A172 (cell line): ENCODE data around the gene NFKBIA. TPM values are rescaled to one million over a fixed set of nuclear protein-coding genes. Genes with fewer than 3 reads are reported as not detected.
"Not testable (repeated sequence)": the region's sequence is repeated elsewhere in the genome, so short reads cannot be mapped to it uniquely, and the experiment has no call there.

Experiments used
- DNase-seq: peaks from one replicate; pipeline ENCODE4 v3.0.0-alpha.2; 2015; ENCODE audit warnings: low spot score
- total RNA-seq: library from RNA; depleted of rRNA; stranded (reverse); fragments of >200 nt; shearing (Covaris generic); gene quantifications from 2 replicates; pipeline ENCODE4 v1.2.3, GENCODE V29; 2014

Gene NFKBIA
- total RNA-seq, 1 experiment from 2014 or later, result 58.1 TPM

DNA sequence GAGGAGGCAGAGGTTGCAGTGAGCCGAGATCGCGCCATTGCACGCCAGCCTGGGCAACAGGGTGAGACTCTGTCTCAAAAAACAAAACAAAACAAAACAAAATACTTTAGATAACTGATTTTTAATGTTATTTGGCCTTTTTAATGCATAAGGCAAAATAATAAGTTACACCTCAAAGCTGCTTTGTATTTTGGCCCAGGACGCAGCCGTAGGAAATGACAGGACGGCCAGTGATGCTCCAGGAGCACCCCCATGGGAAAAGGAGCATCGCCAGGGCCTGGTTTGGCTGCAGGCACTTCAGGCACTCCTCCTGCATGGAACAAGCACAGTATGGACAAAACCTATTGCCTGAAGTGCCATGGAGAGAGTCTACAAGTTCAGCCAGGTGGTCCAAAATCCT, 3.5 kb upstream of the NFKBIA start:
- no peak for DNase-seq

DNA sequence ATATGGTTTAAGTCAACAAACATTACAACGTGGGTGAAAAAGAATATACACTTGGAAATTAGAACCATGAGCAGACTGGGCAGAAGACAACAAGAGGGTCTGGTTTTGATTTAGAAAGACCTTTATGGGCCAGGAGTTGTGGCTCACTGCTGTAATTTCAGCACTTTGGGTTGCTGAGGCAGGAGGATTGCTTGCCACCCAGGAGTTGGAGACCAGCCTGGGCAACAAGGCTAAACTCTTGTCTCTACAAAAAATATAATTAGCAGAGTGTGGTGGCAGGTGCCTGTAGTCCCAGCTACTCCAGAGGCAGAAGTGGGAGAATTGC, 2.7 kb upstream of the NFKBIA start:
- no peak for DNase-seq

DNA sequence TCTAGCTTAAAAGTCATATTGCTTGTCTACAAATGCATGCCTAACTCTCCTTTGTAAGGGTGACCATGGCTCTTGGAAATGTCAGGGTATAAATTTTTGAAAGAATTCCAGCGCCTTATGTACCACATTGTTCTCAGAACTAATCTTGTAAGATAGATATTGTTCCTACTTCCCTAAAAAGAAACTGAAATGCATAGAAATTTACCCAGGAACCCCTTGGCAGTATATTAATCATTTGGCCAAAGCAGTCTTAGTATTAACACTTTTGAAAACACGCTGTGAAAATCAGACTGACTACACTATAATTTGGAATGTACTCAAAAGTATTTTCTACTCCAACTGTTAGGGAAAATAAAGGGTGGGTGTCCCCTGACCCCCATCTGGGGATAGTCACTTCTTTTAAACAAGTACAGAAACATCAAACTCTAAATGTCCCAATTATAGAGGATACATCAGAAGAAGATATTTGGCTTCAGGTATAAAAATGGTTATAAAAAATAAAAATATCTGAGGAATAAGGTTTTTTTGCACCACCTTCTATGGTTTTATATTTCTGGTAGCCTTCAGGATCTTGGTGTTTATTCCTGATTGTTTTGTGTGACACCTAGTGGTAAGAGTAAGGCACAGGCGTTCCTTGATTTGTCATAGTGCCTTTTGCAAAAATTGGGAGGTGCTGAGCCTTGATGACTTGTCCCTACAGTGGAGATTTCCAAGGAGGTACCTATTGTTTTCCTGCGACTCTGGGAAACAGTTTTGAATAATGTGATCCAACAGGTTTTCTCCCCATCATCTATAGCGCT, 2.2 kb upstream of the NFKBIA start:
- peak; percentile 49 for DNase-seq

DNA sequence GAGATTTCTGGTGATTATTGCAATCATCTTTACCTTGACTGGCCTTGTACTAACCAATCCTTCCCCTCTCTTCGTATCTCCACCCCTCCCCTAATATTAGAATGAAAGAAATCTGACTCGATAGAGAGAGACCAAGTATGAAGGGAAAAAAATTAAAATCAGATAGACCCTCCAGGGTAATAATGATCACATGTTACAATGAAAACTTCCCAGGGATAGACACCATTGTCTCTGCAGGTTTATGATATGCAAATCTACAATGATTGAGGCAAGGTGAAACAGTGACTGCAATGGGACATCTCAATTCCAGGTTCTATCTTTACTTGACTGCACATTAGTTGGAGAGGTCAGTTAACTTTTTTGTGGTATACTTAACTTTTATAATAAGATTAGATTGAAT, 1.5 kb upstream of the NFKBIA start:
- DNase-seq, result no peak

DNA sequence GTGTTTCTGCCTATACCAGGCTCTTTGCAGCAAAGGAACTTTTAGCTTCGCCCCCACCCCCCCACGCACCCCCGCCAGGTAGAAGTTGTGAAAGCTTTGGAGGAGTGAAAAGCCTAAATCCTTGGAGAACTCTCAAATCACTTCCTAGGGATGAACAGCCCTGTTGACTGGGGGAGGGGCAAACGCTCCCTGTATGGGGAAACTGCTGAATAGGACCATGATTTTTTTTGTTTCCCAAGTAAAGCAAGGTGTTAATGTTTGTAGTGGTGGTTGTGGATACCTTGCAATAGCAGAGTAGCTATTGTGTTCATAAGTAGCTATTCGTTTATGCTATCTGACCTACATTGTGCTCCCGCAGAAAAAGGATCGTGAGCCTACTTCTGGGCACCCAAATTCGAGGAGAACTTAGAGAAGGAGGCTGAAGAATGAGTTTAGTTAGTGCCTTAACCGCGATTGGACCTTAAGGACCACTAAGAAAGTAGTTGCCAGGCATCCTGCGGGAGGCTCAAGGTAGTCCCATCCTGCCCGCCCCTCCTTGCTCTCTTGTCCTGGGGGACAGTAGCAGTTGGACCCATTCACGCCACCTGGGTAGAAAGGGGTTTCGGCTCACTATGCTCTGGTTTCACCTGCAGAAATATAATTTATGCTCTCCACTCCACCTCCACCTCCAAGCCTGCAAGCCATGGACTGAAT, 901 bp upstream of the NFKBIA start:
- DNase-seq, result no peak

DNA sequence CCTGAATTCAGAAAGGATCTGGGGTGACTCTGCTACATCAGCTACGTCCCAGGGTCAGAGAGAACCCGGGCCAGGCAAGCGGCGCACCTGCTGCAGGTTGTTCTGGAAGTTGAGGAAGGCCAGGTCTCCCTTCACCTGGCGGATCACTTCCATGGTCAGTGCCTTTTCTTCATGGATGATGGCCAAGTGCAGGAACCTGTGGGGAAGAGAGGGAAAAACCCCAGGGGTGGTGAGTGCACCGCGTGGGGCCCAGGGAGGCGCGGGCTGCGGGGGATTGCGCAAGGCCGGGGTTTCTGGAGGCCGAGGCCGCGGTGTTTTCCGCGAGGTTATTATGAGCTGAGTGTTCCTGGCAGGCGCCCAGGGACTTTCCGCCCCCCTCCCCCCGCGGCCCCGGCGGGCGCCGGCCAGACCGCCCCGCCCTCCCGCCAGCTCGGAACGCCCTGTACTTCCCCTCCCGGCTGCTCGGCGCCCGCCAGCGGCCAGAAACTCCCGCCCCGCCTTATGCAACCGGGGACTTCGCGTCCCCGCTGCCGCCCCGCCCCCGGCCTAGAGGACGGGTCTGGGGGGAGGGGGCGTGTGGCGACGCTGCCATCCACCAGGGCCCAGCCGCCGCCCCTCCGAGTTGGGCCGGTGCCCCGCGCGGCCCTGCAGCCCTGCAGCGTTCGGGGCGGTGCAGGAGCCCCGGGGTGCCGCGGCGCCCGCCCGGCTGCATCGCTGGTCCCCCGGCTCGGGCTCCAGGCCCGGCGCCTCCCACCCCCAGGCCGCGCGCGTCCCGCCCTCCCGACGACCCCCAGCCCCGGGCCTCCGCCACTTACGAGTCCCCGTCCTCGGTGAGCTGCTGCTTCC, 723 bp downstream of the NFKBIA start:
- peak; percentile 71 for DNase-seq

DNA sequence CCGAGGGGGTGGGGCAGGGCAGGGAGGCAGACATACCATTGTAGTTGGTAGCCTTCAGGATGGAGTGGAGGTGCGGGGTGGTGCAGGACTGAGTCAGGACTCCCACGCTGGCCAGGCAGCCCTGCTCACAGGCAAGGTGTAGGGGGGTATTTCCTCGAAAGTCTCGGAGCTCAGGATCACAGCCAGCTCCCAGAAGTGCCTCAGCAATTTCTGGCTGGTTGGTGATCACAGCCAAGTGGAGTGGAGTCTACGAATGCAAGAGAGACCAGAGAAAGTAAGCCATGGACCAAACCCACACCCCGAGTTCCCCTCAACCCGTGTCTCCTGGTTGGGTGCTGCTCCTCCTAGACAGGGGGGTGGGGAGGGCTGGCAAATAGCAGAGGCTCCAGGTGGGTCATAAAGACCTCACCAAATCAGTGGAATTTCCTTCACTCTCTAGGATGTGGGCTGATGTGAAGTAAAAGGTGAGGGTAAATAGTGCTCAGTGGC, 1.4 kb downstream of the NFKBIA start:
- no peak for DNase-seq

DNA sequence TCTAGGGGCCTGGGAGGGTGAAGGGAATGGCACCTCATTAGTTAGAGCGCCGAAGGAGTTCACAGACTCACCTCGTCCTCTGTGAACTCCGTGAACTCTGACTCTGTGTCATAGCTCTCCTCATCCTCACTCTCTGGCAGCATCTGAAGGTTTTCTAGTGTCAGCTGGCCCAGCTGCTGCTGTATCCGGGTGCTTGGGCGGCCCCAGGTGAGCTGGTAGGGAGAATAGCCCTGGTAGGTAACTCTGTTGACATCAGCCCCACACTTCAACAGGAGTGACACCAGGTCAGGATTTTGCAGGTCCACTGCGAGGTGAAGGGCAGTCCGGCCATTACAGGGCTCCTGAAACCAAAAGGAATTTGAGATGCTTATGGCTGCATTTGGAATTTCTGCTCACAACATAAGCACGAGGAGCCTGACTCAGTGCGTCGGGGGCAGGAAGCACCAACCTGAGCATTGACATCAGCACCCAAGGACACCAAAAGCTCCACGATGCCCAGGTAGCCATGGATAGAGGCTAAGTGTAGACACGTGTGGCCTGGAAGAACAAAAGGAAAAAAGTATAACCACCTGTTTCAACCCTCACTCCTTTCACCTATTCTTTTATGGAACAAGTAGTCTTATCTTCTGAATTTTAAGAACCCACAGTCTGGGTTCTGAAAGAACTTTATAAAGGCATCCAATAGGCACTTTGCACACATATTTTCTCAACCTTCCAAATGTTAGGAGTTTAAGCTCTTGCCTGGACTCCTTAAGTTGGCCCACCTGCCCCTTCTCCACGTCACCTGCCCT, 2.0 kb downstream of the NFKBIA start:
- DNase-seq, result no peak

DNA sequence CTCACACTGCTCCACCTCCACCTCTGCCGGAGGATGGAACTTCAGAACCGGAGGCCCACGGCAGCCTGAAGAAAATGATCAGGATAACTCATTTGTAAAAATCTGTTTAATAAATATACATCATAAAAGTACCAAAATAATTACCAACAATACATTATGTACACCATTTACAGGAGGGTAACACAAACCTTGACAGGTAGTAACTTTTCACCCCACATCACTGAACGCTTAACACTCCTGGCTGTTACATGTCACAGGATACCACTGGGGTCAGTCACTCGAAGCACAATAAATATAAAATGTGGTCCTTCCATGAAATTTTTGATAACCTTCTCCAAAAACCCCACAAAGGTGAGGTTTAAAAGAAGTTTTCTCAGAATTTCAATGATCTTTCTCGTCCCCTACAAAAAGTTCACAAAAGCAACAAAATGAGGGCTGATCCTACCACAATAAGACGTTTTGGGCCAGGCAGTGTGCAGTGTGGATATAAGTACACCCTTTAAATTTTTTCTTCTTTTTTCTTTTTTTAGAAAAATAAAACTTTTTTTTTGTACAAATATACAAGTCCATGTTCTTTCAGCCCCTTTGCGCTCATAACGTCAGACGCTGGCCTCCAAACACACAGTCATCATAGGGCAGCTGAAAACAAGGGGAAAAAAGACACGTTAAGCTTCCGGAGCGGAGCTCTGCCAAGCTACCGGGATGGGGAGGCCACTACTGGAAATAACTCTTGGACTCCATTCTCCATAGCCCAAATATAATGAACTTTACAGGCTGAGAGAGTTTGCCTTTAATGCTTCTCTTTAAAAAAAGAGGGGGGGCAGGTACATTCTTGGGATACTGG, 2.9 kb downstream of the NFKBIA start:
- DNase-seq, result no peak

DNA sequence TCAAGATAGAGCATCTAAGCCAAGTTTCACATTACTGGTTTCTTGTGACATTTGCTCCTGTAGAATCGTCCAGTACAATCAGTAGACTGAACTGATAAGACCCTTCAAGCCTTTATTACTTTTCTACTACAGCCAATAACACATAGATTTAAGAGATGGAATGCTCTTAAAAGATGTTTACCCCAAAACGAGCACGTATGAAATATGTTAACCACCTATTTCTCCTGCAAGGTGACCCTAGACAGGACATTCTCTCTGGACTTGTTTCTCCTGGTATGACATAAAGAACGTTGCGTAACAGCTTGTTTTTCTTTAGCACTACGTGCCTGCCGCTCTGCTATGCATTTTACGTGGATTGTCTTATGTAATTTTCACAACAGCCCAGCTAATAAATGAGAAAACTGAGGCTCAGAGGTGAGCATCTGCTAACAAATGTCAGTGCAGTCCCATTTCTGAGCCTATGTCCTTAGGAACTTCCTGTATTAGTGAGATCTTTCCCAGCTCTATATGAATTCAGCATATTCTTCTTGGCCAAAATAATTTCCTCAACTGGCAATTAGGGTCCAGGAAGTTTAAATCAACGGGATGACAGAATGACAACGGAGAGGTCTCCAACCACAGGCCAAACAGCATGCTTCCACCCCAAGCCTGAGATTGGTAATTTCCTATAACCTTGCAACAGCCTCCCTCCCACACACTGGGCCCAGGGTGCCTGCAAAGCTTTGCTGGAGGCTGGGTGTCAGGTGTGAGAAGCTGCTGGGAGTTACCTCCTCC, 3.7 kb downstream of the NFKBIA start:
- no peak for DNase-seq

DNA sequence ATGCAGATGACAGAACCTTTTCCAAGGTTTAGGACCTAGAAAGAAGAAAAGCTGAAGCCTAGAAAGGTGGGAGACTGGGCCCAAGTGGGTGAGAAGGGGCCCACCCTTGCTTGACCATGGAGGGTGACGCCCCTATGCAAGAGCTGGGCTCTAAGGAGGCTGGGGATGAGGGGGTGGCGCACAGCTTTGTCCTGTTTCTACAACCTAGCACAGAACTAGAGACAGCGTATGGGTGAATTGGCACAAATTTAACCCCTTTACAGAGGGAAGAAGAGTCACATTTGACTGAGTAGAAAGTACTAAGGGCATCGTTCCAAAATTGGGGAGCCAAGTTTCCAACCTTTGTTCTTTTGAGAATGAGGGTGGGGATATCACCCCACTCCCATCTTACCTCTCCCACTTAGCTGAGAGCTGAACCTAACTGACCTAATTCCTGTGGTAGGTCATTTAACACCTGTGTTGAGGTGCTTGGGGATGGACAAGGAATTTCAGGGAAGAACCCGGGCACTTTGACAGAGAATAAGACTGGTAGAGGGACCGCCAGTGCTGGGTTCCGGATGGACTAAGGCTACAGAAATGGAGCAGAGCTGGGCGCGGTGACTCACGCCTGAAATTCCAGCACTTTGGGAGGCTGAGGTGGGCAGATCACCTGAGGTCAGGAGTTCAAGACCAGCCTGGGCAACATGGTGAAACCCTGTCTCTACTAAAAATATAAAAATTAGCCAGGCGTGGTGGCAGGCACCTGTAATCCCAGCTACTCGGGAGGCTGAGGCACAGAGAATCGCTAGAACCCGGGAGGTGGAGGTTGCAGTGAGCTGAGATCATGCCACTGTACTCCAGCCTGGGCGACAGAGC, 5.2 kb downstream of the NFKBIA start:
- no peak for DNase-seq

DNA sequence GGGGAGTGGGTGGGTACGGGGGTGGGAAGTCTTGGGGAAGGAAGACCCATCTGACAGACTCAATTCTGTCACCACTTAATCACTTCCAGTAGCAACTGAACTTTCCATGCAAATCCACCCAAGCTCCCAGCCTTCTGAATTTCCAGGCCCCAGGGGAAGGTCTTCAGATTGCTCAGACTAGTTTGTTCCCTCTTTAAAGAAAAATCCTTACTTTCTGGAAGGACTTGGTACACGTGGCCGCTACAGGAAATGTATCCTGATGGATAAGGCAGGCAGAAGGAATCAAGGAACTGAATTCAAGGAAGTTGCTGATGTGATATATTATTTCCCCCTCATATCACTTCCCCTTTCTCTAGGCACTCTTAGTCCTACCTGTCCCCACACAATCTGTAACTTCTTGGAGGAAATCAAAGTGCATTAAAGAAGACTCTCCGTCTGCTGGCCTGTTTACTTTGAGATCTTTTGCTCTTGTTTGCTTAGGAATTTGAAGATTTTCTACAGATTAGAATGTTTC, 6.4 kb downstream of the NFKBIA start:
- no peak for DNase-seq

DNA sequence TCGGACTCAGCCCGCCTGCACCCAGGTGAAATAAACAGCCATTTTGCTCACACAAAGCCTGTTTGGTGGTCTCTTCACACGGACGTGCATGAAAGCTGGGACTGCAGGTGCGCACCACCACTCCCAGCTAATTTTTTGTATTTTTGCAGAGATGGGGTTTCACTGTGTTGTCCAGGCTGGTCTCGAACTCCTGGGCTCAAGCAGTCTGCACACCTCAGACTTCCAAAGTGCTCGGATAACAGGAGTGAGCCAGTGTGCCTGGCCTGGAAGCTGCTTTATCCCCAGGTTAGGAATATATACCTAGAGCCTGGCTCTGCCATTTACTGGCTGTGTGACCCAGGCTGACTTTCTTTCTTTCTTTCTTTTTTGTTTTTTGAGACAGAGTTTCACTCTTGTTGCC, 7.9 kb downstream of the NFKBIA start:
- not testable (repeated sequence) for DNase-seq

DNA sequence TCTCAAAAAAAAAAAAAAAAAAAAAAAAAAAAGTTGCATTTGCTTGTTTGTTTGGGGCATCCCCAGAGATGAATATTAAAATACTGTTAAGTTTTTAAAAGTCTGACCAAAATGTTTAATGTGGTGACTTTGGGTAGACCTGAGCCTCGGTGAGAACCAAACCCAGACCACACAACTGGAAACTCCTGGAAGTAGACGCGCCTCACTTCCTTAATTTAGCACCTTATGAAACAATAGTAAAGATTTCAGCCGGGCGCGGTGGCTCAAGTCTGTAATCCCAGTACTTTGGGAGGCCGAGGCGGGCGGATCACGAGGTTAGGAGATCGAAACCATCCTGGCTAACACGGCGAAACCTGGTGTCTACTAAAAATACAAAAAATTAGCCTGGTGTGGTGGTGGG, 9.3 kb downstream of the NFKBIA start:
- DNase-seq, result no peak

DNA sequence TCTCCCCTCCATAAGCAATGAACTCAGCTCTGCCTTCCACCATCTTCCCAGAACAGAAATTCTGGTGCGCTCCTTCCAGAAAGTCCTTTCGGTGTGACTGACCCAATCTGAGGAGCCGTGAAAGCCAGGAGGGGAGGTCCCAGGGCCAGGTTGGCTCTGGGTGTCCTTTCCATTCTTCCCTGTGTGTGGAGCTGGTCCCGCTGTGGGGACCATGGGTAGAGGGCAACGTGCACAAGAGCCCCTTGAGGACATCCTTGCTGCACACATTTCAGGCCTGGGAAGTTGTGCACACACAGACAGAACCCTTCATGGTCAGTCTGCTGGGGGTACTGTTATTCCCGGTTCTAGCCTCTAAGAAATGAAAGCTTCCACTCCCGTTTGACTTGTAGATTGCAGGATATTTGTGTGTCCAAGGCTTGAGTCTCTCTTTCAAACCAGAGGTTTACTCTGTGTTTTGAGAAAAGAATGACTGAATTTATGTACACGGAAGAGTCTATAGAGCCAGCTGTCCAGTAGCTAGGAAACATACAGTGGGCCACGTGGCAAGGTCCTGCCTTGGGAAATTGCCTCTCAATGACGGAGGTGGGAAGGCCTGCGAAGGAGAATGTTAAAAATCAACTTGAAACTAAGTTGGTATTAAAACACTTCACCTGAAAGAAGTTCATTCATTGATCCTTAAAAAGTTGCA, 10.1 kb downstream of the NFKBIA start:
- no peak for DNase-seq

DNA sequence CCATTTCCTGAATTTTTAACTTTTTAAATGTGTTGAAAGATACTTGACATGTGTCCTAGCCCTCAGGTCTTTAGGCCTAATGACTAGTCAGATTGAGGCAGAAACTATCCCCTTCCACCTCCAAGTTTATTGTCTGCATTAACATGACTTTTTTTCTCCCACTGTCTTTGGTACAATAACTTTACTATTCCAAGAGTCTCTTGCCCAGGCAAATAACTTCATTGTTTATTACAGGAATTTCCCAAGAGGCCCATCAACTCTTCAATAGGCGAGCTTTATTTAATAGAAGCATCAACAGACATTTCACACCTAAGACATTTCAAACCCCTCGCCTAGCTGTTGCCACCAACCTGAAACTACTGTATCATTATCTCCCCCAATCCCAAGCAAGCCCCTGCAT, 10.7 kb downstream of the NFKBIA start:
- no peak for DNase-seq

DNA sequence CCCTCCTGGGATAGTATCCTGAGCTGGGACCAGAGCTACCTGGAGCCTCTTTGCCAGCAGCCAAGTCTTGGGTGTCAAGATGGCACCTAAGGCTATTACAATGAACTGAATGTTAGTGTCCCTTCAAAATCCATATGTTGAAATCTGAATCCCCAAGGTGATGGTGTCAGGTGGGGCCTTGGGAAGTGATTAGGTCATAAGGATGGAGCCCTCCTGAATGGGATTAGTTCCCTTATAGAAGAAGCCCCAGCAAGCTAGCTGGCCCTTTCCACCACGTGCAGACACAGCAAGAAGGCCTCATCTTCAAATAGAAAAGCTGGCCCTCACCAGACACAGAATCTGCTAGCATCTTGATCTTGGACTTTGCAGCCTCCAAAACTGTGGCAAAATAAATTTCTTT, 12.4 kb downstream of the NFKBIA start:
- DNase-seq, result no peak

DNA sequence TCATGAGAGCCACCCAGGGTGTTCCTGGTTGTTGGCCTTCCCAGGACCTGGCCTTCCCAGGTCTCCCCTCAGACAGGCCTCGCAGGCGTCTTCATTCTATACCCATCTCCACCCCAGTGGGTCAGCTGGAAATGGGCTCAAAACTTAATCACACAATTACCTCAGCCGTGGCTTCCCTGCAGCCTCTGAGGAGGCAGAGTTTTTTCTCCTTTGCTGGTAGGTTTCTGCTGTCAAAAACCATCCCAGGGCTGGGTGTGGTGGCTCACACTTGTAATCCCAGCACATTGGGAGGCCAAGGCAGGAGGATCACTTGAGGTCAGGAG, 13.2 kb downstream of the NFKBIA start:
- DNase-seq, result no peak
